ENCODE results near the gene DNAH7. TPM values are rescaled to one million over a fixed set of nuclear protein-coding genes. Genes with fewer than 3 reads are reported as not detected.
"Not testable (repeated sequence)": the region's sequence is repeated elsewhere in the genome, so short reads cannot be mapped to it uniquely, and the experiment has no call there.

Gene DNAH7
- total and polyA plus RNA-seq, 12 donors: 0.10 to 0.74 (median 0.23) TPM; not detected in 2

DNA sequence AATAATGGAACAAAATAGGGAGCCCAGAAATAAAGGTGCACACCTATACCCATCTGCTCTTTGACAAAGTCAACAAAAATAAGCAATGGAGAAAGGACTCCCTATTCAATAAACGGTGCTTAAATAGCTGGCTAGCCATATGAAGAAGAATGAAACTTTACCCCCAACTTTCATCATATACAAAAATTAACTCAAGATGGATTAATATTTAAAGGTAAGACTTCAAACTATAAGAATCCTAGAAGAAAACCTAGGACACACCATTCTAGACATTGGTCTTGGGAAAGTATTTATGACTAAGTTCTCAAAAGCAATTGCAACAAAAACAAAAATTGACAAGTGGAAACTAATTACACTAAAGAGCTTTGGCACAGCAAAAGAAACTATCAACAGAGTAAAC, 139.1 kb downstream of the DNAH7 start:
- Histone ChIP-seq H3K36me3 (no peaks in the 10 kb centered on the region), H3K4me1 (no peaks in the 10 kb centered on the region), H3K9me3 (peaks cover 0 to 22% (median 0%) of the 10 kb centered on the region in 11 donors), H3K4me3 (no peak overlapping the region), H3K27me3 (no peaks in the 10 kb centered on the region), H3K27ac (no peak overlapping the region)
- 83 to 96% methylated on average over 1 of the region's 1 CpG for WGBS, 2 donors
- no peak for TF ChIP-seq CTCF (IDR thresholded peaks at IDR 0.05)
- DNase-seq (no peak), ATAC-seq (no peak)
- intact Hi-C loops (cut with DNase I): no loop called here

DNA sequence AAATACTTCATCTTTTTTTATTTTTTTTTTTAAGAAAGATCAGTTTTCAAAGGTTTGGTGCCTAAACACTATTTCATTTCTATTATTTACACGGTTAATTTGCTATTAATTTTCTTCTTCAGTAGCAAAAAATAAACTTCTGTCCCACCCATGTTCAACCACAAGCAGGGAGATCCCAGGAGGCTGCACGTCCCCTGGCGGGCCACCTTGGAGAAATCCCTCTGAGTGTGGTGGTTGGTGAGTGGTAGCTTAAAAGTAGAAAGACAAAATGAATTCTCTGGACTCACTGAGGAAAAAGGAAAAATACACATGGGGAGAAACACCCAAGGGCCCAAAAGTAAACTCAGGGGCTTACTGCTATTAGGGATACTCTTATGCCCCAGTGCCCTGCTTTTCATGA, 143.5 kb downstream of the DNAH7 start:
- DNase-seq: no peak

GRCh38 chr2:195923889-195924288, 144.7 kb downstream of the DNAH7 start:
- Histone ChIP-seq H3K4me3 (no peak overlapping the region), H3K27me3 (no peaks in the 10 kb centered on the region), H3K36me3 (no peaks in the 10 kb centered on the region), H3K9me3 (peaks cover 0 to 9% (median 0%) of the 10 kb centered on the region in 11 donors), H3K4me1 (no peaks in the 10 kb centered on the region), H3K27ac (no peak overlapping the region)
- no peak for DNase-seq
- intact Hi-C loops (cut with DNase I): no loop called here
- no peak for TF ChIP-seq CTCF (IDR thresholded peaks at IDR 0.05)
- ATAC-seq: no peak
- WGBS, 2 donors: 85 to 94% methylated on average over 1 of the region's 1 CpG

More for the DNA sequence above, 143.5 kb downstream of the DNAH7 start:
- Histone ChIP-seq H3K4me1 (no peaks in the 10 kb centered on the region), H3K36me3 (no peaks in the 10 kb centered on the region), H3K27me3 (no peaks in the 10 kb centered on the region), H3K27ac (no peak overlapping the region), H3K4me3 (no peak overlapping the region), H3K9me3 (peaks cover 0 to 17% (median 0%) of the 10 kb centered on the region in 11 donors)
- no peak for TF ChIP-seq CTCF (IDR thresholded peaks at IDR 0.05)
- WGBS, 2 donors: 83 to 85% methylated on average over 3 of the region's 3 CpGs
- intact Hi-C loops (cut with DNase I): no loop called here
- no peak for ATAC-seq

GRCh38 chr2:195917021-195917600, 151.5 kb downstream of the DNAH7 start:
- H3K36me3 ChIP-seq; H3K4me1 ChIP-seq; H3K9me3 ChIP-seq; ATAC-seq; intact Hi-C loops (cut with DNase I); H3K27me3 ChIP-seq; H3K4me3 ChIP-seq; DNase-seq; H3K27ac ChIP-seq: not testable (repeated sequence)
- 91 to 92% methylated on average over 4 of the region's 4 CpGs for WGBS, 2 donors

DNA sequence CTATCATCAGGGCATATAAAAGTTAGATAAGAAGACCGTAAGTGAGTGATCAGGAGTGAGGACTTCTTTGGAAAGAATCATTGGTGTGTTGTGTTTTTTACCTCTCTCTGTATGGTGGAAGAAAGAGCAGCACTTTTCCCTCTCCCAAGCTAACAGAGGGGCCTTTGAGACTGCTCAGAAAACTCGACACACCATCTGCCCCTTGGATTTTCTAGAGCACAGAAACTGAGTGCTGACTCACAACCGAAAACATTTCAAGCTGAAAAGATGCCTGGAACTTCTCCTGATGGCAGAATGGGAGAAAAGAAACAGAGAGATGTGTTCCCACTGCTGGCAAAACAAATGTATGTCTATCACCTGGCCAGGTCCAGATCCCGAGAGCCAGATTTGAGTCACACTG, 156.6 kb downstream of the DNAH7 start:
- no peaks in the 10 kb centered on the region for H3K9me3 ChIP-seq
- no peak overlapping the region for H3K4me3 ChIP-seq
- H3K36me3 ChIP-seq: no peaks in the 10 kb centered on the region
- no peak for TF ChIP-seq CTCF (IDR thresholded peaks at IDR 0.05)
- H3K4me1 ChIP-seq: no peaks in the 10 kb centered on the region
- ATAC-seq (no peak), DNase-seq (no peak)
- intact Hi-C loops (cut with DNase I): no loop called here
- WGBS, 2 donors: 68 to 72% methylated on average over 4 of the region's 4 CpGs
- no peak overlapping the region for H3K27ac ChIP-seq
- no peaks in the 10 kb centered on the region for H3K27me3 ChIP-seq
